ES-I3 (cell line): ENCODE data around the gene COL10A1.

Experiments
- H3K36me3 ChIP-seq: 2 replicates; pipeline ENCODE4 v1.6.1; 2013; ENCODE audit warnings: mild to moderate bottlenecking, low read length, control low read depth, moderate library complexity; ENCODE audit not compliant: insufficient read depth
- H3K4me1 ChIP-seq: 2 replicates; pipeline ENCODE4 v1.6.1; 2013; ENCODE audit warnings: mild to moderate bottlenecking, control low read depth, low read length; ENCODE audit not compliant: insufficient read depth
- H3K9ac ChIP-seq: 2 replicates; pipeline ENCODE4 v1.6.1; 2013; ENCODE audit warnings: low read depth, mild to moderate bottlenecking, low read length, moderate library complexity
- H3K9me3 ChIP-seq: 2 replicates; pipeline ENCODE4 v1.6.1; 2013; ENCODE audit warnings: mild to moderate bottlenecking, low read length, moderate library complexity; ENCODE audit not compliant: control insufficient read depth, insufficient read depth

The COL10A1 gene

DNA sequence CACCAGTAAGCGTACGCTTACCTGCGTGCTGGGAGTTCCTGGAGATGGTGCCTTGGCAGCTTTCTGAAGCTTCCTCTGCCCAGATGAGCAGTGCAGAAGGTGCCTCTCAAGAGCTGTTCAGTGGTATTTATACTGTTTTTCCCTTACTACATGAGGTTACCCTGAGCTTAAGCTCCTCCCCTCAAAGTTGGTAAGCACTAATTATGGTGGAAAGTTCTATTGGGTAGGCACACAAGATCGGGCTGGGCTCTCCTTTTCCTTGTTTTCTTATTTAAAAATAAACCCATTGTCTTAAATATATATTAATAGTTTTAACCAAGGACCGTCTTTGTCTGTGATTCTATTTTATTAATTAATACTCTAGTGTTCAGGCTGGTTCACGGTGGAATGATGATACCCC, at the start of gene COL10A1:
Gene COL10A1 (minus strand): TSS at position 101 of the 400 bp plus-strand sequence. CDS start 640 bp downstream, outside the sequence.
- Histone ChIP-seq H3K4me1 (no peaks in the 10 kb centered on the region), H3K36me3 (no peaks in the 10 kb centered on the region), H3K9ac (no peak within 1 kb of the TSS), H3K9me3 (no peaks in the 10 kb centered on the region)

DNA sequence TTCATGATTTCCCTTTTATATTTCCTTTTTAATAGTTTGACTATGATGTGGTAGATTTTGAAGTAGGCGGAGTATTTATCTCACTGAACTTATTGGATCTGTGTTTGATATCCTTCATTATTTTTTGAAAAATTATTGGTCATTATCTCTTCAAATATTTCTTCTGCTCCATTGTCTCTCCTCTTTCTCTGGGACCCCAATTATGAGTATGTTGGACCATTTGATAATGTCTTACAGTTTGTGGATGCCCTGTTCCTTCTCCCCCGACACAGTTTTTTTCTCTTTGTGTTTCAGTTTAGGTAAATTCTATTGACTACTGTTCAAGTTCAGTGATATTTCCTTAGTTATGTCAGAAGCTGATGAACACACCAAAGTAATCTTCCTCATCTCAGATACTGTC, 49.4 kb upstream of the COL10A1 start:
- H3K9me3 ChIP-seq = peaks cover 4% of the 10 kb centered on the region; the same call in 1 of the 2 replicates
- no peak overlapping the region for H3K9ac ChIP-seq
- H3K36me3 ChIP-seq = no peaks in the 10 kb centered on the region
- H3K4me1 ChIP-seq = no peaks in the 10 kb centered on the region

DNA sequence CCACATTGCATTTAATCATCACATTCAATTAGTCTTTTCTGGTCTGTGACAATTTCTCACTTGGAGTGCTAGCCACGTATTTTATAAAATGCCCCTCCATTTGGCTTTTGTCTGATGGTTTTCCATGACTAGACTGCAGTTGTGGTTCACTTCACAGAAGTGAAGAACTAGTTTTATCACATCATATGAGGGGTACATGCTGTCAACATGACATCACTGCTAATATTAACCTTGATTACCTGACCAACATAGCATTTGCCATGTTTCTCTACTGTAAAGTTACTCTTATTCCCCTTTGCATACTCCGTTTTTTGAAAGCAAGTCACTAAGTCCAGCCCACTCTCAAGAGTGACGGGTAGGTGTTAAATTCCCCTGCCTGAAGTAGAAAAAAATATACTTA, 48.0 kb upstream of the COL10A1 start:
- Histone ChIP-seq H3K9ac (no peak overlapping the region), H3K9me3 (peaks cover 4% of the 10 kb centered on the region; the same call in 1 of the 2 replicates)

DNA sequence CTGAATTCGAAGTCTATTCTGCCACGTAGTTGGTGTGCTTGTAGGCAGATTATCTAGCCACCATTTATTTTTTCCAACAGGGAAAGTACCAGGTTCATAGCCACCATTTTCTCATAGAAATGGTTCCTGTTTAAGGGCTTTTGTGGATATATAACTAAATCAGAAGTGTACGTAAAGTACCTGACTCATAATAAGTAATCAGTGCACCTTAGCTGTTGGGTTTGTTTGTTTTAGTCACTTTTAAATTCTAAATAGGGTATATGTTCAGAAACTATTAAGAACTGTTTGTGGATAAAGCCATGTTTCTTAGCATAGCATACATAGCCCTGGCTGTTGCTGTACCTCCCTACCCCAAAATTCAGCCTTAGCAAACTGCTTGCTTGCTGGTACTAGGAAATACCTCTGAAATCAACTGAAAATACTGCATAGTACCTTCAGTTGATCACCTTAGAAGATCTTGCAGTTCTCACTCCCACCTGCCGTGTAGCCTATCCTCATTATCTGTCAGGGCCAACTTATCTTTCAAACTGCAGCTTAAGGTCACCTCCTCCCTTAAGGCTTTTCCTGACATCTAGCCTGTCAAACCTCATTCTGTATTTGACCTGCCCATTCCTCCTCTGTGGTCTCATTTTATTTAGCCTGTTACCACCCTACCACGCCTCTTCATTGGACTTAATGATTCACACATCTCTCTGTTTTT, 44.6 kb upstream of the COL10A1 start:
- Histone ChIP-seq H3K9ac (no peak overlapping the region), H3K9me3 (no peaks in the 10 kb centered on the region), H3K36me3 (no peaks in the 10 kb centered on the region), H3K4me1 (no peaks in the 10 kb centered on the region)

More for the DNA sequence above, 48.0 kb upstream of the COL10A1 start:
- H3K36me3 ChIP-seq = no peaks in the 10 kb centered on the region
- no peaks in the 10 kb centered on the region for H3K4me1 ChIP-seq

DNA sequence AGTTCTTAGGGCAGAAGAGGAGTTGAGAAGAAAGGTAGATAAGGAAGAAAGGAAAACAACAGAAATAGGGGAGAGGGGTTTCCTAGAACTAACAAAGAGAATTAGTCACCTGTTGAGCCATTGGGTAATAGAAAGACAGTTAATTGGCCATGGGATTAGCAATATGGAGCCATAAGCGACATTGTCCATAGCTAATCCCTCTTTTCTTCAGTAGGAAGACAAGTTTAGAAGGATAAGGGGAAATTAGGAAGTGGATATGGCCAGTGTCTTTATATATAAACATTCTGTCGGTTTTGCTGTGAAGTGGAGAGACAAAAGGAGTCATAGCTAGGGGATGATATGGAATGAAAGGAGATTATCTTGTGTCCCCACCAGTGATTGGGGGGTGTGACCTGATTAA, 43.9 kb upstream of the COL10A1 start:
- no peaks in the 10 kb centered on the region for H3K4me1 ChIP-seq
- no peaks in the 10 kb centered on the region for H3K36me3 ChIP-seq
- no peak overlapping the region for H3K9ac ChIP-seq
- H3K9me3 ChIP-seq = no peaks in the 10 kb centered on the region

DNA sequence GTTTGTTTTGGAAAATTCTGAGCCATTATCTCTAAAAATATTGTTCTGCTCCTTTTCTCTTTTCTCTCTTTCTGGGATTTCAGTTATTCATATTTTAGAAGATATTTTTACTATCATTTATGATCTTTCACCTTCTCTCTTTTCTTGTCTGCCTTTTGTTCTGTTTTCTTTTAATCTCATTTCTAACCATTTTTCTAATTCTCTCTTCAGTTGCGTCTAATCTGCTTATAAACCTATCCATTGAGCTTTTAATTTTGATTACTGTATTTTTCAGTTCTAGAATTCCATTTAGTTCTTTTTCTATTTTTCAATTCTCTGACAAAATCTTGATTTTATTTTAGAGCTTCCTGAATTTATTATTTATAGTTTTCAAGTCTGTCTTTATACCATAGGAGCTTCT, 42.2 kb upstream of the COL10A1 start:
- Histone ChIP-seq H3K36me3 (no peaks in the 10 kb centered on the region), H3K4me1 (no peaks in the 10 kb centered on the region), H3K9me3 (no peaks in the 10 kb centered on the region), H3K9ac (no peak overlapping the region)

DNA sequence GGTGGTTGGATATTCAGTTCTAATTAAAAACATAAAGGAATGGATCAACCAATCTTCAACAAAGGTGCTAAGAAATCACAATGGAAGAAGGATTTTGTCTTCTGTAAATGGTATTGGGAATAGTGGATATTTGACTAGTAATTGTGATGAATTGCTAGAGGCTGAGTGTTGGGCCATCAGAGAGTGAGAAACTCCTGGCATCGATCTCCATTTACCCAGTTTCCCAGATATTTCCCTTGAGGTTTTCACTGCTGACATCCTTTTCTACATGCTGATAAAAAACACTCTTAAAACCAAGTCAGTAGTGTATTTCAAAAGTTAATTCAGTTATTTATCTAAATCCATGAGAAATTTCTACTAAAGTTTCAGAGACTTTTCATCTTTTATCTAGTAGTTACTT, 40.4 kb upstream of the COL10A1 start:
- Histone ChIP-seq H3K9me3 (no peaks in the 10 kb centered on the region), H3K4me1 (no peaks in the 10 kb centered on the region)

DNA sequence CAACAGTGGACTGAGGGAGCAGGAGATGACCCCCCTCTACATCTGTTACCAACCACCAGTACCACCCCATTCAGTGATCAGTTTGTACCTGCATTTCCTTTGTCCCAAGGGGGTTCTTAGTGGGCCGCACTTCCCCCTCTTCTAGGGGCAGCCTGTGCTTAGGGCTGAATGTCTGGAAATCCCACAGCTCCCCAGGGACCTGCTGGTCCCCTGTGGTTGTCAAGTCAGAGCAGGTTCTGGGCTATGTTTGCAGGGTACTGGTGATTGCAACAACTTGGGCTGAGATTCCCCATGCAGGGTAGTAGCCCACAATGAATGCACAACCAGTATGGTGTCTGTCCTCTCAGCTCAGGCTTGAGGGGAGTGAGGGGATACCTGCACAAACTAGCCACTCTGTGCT, 39.7 kb upstream of the COL10A1 start:
- no peaks in the 10 kb centered on the region for H3K4me1 ChIP-seq
- H3K9ac ChIP-seq = no peak overlapping the region
- no peaks in the 10 kb centered on the region for H3K36me3 ChIP-seq
- H3K9me3 ChIP-seq = no peaks in the 10 kb centered on the region

More for the DNA sequence above, 40.4 kb upstream of the COL10A1 start:
- H3K9ac ChIP-seq = no peak overlapping the region
- no peaks in the 10 kb centered on the region for H3K36me3 ChIP-seq

DNA sequence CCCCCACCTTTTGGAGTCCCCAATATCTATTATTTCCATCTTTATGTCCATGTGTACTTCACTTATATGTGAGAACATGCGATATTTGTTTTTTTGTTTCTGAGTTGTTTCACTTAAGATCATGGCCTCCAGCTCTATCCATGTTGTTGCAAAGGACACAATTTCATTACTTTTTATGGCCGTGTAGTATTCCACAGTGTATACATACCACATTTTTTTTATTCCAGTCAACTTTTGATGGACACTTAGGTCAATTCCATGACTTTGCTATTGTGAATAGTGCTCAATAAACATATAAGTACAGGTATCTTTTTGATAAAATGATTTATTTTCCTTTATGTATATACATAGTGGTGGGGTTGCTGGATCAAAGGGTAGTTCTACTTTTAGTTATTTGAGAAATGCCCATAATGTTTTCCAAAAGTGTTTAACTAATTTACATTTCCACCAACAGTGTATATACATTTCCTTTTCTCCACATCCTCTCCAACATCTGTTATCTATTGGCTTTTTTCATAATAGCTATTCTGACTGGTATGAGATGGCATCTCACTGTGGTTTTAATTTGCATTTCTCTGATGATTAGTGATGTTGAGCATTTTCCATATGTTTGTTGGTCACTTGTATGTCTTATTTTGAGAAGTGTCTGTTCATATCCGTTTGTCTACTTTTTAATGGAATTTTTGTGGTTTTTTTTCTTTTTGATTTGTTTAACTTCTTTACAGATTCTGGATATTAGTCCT, 34.0 kb upstream of the COL10A1 start:
- H3K9me3 ChIP-seq = no peaks in the 10 kb centered on the region
- H3K36me3 ChIP-seq = no peaks in the 10 kb centered on the region
- peaks cover 3% of the 10 kb centered on the region; the same call in 1 of the 2 replicates for H3K4me1 ChIP-seq

DNA sequence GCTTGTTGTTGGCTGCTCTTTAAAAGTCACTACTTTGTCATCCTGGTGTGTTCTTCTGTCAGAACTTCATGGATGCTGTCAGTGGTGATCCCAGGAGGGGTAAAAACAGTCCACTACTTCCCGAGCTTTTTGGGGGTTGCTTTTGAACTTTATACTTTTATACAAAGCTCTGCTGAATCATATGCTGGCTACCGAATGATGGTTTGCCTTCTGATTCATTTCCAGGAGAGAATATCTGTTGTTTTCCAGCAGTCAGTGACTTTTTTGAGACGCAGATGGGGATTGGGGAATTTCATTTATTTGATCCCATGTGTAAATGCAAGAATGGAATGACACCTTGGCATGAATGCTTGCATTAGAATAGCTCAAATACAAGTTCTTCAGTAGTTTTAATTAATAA, 32.7 kb upstream of the COL10A1 start:
- H3K4me1 ChIP-seq = peaks cover 3% of the 10 kb centered on the region; the same call in 1 of the 2 replicates
- no peaks in the 10 kb centered on the region for H3K9me3 ChIP-seq
- no peaks in the 10 kb centered on the region for H3K36me3 ChIP-seq
- H3K9ac ChIP-seq = no peak overlapping the region

More for the DNA sequence above, 34.0 kb upstream of the COL10A1 start:
- H3K9ac ChIP-seq = no peak overlapping the region

DNA sequence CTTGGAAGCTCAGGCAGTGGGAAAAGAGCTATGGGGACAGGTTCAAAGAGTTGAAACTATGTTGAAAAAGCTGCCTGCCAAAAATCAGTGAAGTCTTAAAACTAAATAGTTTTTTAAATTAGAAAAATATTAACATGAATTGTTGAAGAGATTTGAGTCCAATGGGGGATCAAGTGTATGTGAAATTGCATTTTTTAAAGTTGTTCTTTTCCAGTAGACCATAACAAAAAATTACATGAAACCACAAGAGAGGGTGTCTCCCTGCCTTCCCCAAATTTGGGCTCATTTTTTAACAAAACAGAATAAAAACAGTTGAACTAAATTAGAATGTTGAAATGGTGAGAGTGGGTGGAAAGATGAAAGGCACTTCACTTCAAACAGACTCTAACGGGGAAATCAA, 31.5 kb upstream of the COL10A1 start:
- peaks cover 3% of the 10 kb centered on the region; the same call in 1 of the 2 replicates for H3K4me1 ChIP-seq
- no peak overlapping the region for H3K9ac ChIP-seq

DNA sequence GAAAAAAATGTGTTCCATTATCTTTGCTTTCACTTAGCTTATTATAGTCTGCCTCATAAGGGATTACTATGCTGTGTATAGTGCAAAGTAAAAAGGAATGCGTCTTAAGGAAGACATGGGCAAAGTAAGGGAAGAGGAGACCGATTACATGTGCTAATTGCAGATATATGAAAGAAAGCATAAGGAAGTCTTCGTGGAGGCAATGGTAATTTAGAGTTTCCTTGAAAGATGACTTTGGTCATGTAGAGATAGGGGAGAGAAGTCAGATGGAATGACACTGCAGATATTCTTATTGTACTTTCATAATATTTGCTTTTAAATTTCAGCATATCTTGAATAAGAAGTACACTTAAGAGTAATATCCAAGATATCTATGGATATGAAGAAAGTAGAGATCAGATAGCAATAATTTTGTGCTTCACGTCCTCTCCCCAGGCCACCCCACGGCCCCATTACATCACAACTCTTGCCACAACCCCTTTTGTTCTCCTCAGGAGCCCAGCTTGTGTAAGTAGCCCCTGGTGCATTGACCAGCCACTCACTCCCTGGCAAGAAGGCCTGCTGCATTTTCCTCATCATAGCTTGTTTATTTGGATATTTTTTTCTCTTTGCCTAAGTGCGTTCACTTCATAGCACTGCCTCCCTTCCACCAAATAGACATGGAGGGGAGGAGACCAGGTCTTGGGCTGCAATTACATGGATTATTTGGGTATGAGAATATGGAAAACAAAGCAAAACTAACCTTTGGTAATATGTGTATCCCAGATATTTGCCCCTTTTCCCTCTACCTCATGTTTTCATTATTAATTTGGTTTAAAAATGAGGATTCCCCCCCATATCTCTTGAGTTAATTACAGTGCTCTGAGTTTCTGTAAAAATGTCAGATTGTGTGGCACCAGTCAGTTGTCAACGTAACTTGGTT, 30.7 kb upstream of the COL10A1 start:
- Histone ChIP-seq H3K9me3 (no peaks in the 10 kb centered on the region), H3K9ac (no peak overlapping the region), H3K4me1 (peaks cover 3% of the 10 kb centered on the region; the same call in 1 of the 2 replicates)

More for the DNA sequence above, 31.5 kb upstream of the COL10A1 start:
- Histone ChIP-seq H3K9me3 (no peaks in the 10 kb centered on the region), H3K36me3 (no peaks in the 10 kb centered on the region)

DNA sequence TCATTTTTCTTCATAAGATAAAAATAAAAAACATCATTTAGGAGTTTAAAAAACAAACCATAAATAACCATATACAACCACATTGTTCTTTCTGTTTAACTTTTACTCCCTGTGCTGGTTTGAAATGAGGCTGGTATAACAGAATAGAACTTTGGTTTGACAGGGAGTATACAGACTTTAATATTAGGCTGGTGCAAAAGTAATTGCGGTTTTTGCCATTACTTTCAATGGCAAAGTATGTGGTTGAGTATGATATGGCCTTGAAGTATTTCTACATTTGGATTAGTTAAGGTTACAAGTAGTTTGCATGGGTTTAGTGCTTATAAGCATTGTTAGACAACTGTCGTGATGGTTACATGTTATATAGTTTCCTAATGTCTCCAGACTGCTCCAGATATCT, 29.0 kb upstream of the COL10A1 start:
- no peak overlapping the region for H3K9ac ChIP-seq
- H3K4me1 ChIP-seq = peaks cover 3% of the 10 kb centered on the region; the same call in 1 of the 2 replicates
- no peaks in the 10 kb centered on the region for H3K36me3 ChIP-seq

More for the DNA sequence above, 30.7 kb upstream of the COL10A1 start:
- H3K36me3 ChIP-seq = no peaks in the 10 kb centered on the region

DNA sequence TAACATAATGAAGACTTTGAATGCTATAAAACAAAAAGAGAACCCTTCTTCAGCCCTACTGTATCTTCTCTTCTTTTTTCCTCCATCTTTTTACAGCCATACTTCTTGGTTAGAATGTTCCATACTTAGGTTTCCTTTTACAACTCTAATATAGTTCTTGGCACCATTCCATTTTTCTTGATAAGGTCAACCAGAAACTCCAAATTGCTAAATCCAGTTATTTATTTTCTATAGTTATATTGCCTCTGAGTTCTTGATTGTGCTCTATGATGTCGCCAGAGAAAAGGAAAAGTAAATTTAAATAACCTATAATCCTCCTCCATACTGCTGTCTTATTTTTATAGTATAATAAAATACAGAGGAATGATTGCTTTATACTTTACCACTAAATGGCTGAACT, 26.7 kb upstream of the COL10A1 start:
- H3K4me1 ChIP-seq = no peaks in the 10 kb centered on the region
- no peaks in the 10 kb centered on the region for H3K9me3 ChIP-seq
- H3K9ac ChIP-seq = no peak overlapping the region
- no peaks in the 10 kb centered on the region for H3K36me3 ChIP-seq

More for the DNA sequence above, 29.0 kb upstream of the COL10A1 start:
- H3K9me3 ChIP-seq = no peaks in the 10 kb centered on the region
